GM18870 (cell line): ENCODE data around the gene RUBCN.
"Not testable (repeated sequence)": the region's sequence is repeated elsewhere in the genome, so short reads cannot be mapped to it uniquely, and the experiment has no call there.

ENCODE experiments used
- ATAC-seq: cut with Tn5 transposase; IDR thresholded peaks from one replicate; pipeline ENCODE4 v1.9.1; 2021; ENCODE audit warnings: moderate library complexity; ENCODE audit not compliant: unreplicated experiment

RUBCN gene

DNA sequence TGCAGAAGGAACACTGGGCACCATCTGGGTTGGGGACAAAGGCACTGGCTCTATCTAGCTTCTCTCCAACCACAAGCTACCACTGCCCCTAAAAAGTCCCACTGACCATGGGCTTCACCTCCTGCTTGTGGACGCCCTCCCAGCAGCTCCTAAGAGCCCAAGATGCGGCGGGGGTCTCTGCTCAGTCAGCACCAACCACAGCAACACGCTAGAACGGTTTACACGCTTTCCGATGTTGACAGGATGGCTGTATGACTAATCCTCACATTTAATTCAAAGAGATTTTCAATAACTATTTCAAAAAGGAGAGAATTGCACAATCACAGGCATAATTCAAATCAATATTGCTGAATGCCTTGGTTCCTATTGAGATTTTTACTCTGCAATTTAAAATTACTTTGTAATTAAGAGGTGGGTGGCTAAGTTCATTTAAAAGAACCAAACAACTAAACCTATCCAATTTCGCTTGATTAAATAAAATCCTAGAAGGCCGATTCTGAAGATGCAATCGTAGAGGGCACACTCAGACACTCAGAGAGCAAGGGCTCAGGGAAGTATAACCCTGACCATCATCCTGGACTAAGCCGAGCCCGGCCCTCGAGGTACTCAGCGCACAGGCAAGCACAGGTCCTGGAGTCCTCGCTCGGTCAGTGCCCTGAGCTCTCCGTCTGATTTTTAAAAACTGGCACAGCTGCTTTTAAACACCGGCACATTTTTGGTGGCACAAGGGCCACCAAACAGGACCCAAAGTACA is 110.1 kb downstream of the RUBCN start:
- peak; percentile 20 for ATAC-seq

DNA sequence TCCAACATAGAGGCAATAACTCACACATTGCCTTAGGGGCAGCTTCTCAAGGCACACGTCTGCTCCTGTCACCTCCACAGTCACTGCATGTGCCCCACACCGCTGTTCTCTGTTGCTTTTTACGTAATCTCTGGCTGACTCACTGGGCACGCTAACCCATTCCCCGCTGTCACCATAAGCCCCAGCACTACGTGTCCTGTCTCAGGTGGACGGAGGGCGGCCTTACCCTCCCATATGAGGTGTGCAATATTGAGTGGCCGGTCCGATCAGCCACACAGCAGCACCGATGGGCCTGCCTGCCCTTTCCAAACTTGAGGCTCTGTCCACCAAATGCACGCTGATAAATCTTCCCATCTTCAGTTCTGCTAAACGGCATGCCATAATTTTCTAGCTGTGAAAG is 115.2 kb downstream of the RUBCN start:
- not testable (repeated sequence) for ATAC-seq
